CD14-positive monocyte (primary cell): ENCODE data around the gene KCNQ1OT1. TPM values are rescaled to one million over a fixed set of nuclear protein-coding genes. Genes with fewer than 3 reads are reported as not detected.

Source experiments
- DNase-seq, 3 donors: peaks; one replicate each; pipeline ENCODE4 v3.0.0-alpha.2; 2011 to 2022
- H2AFZ ChIP-seq: 2 replicates; pipeline ENCODE4 v1.6.0; 2012; ENCODE audit warnings: mild to moderate bottlenecking, low read depth, low read length, inconsistent platforms; ENCODE audit not compliant: insufficient read depth, poor library complexity, severe bottlenecking
- H3K27ac ChIP-seq, 2 donors: 1 replicate in 1 of 2; 2 replicates in 1 of 2; pipeline ENCODE4 v1.5.1; 2012 to 2013; ENCODE audit warnings: low read length in 2 of 2, control low read depth in 1 of 2, inconsistent platforms in 1 of 2, low read depth in 1 of 2, mild to moderate bottlenecking in 1 of 2
- H3K27me3 ChIP-seq, 2 donors: one replicate each; pipeline versions ENCODE4 v1.6.0 to v1.6.1; 2011 to 2013; ENCODE audit warnings: low read length in 2 of 2; ENCODE audit not compliant: control insufficient read depth in 2 of 2, insufficient read depth in 2 of 2
- H3K36me3 ChIP-seq, 2 donors: replicated peaks in 1 of 2; 1 replicate in 1 of 2; 2 replicates in 1 of 2; pipeline versions ENCODE4 v1.5.1 to v1.6.1; 2012 to 2013; ENCODE audit warnings: low read length in 2 of 2, control low read depth in 1 of 2, inconsistent platforms in 1 of 2, mild to moderate bottlenecking in 1 of 2; ENCODE audit not compliant: insufficient read depth in 2 of 2, control insufficient read depth in 1 of 2
- H3K4me1 ChIP-seq, 2 donors: 1 replicate in 1 of 2; 2 replicates in 1 of 2; pipeline versions ENCODE4 v1.5.1 to v1.6.1; 2012 to 2013; ENCODE audit warnings: low read length in 2 of 2, control low read depth in 1 of 2, inconsistent platforms in 1 of 2, mild to moderate bottlenecking in 1 of 2, moderate library complexity in 1 of 2; ENCODE audit not compliant: insufficient read depth in 2 of 2, control insufficient read depth in 1 of 2
- H3K4me2 ChIP-seq: replicated peaks from 2 replicates; pipeline ENCODE3; 2012; ENCODE audit warnings: low read length, moderate library complexity, mild to moderate bottlenecking; ENCODE audit not compliant: poor library complexity, severe bottlenecking; ENCODE audit errors: extremely low read depth
- H3K4me3 ChIP-seq, 3 experiments: fragments of 200-600 bp in 1 of 3; sonication (generic) in 1 of 3; replicated peaks in 1 of 3; 1 replicate in 2 of 3; 2 replicates in 1 of 3; pipeline ENCODE4 v1.5.1; 2011 to 2013; ENCODE audit warnings: low read length in 3 of 3, mild to moderate bottlenecking in 3 of 3, control low read depth in 2 of 3, low read depth in 2 of 3, inconsistent platforms in 1 of 3, moderate library complexity in 1 of 3
- H3K79me2 ChIP-seq: 2 replicates; pipeline ENCODE4 v1.6.0; 2012; ENCODE audit warnings: mild to moderate bottlenecking, control low read depth, inconsistent platforms, low read length, moderate library complexity; ENCODE audit not compliant: insufficient read depth
- H3K9ac ChIP-seq: 2 replicates; pipeline ENCODE4 v1.6.0; 2017; ENCODE audit warnings: low read length, mild to moderate bottlenecking; ENCODE audit not compliant: insufficient read depth, poor library complexity, severe bottlenecking
- H3K9me3 ChIP-seq, 2 donors: replicated peaks in 1 of 2; 1 replicate in 1 of 2; 2 replicates in 1 of 2; pipeline versions ENCODE4 v1.5.1 to v1.6.1; 2012 to 2013; ENCODE audit warnings: low read length in 2 of 2, control low read depth in 1 of 2; ENCODE audit not compliant: control insufficient read depth in 1 of 2, insufficient read depth in 1 of 2
- H4K20me1 ChIP-seq: 2 replicates; pipeline ENCODE4 v1.6.0; 2012; ENCODE audit warnings: mild to moderate bottlenecking, low read length, control low read depth, moderate library complexity; ENCODE audit not compliant: insufficient read depth
- H3K27ac Mint-ChIP-seq, 7 donors: one replicate each; pipeline ENCODE4 v1.8.0; 2020; ENCODE audit warnings: mild to moderate bottlenecking in 7 of 7, mixed read lengths in 7 of 7, moderate library complexity in 6 of 7, inconsistent platforms in 2 of 7
- H3K27me3 Mint-ChIP-seq, 3 donors: one replicate each; pipeline ENCODE4 v1.8.0; 2021 to 2022; ENCODE audit warnings: low read depth in 3 of 3, mild to moderate bottlenecking in 3 of 3, mixed read lengths in 3 of 3, moderate library complexity in 3 of 3, inconsistent platforms in 1 of 3
- H3K36me3 Mint-ChIP-seq, 2 donors: one replicate each; pipeline ENCODE4 v1.8.0; 2020; ENCODE audit warnings: mixed read lengths in 2 of 2, inconsistent platforms in 1 of 2, mild to moderate bottlenecking in 1 of 2
- H3K4me1 Mint-ChIP-seq: one replicate; pipeline ENCODE4 v1.8.0; 2020; ENCODE audit warnings: mild to moderate bottlenecking, mixed read lengths
- H3K4me3 Mint-ChIP-seq, 2 donors: one replicate each; pipeline ENCODE4 v1.8.0; 2020; ENCODE audit warnings: mild to moderate bottlenecking in 2 of 2, mixed read lengths in 2 of 2, moderate library complexity in 1 of 2
- H3K9me3 Mint-ChIP-seq, 7 donors: one replicate each; pipeline ENCODE4 v1.8.0; 2020 to 2022; ENCODE audit warnings: mixed read lengths in 7 of 7, mild to moderate bottlenecking in 6 of 7, moderate library complexity in 6 of 7, inconsistent platforms in 2 of 7
- WGBS: methylation state at CpG from one replicate; pipeline ENCODE4 v1.1.5; 2013; ENCODE audit warnings: missing lambda C conversion rate; ENCODE audit not compliant: insufficient coverage; 5-methylcytosine and 5-hydroxymethylcytosine counted together
- intact Hi-C, 2 donors: fragments of 100-400 bp; cut with micrococcal nuclease; formaldehyde crosslinking; loops; one replicate each; pipeline versions ENCODE4 v1.15.0 to v1.15.1; 2023
- polyA plus RNA-seq, 3 donors: library from polyadenylated mRNA; depleted of rRNA in 1 of 3; unstranded in 2 of 3; stranded (reverse) in 1 of 3; fragments of 300-500 nt in 2 of 3; fragments of >200 nt in 1 of 3; fragmentation: Illumina TruSeq in 2 of 3; gene quantifications; 1 replicate in 2 of 3; 2 replicates in 1 of 3; pipeline ENCODE4 v1.2.3, GENCODE V29; 2012 to 2021
- TF ChIP-seq, protein P1 (sequence below): fragments of 200-600 bp; IDR thresholded peaks from one replicate; pipeline ENCODE4 v1.8.0; 2022; ENCODE audit warnings: antibody characterized with exemption, mild to moderate bottlenecking

KCNQ1OT1 gene
- polyA plus RNA-seq, 3 donors, result 0.01 to 0.04 (median 0.03) TPM

DNA sequence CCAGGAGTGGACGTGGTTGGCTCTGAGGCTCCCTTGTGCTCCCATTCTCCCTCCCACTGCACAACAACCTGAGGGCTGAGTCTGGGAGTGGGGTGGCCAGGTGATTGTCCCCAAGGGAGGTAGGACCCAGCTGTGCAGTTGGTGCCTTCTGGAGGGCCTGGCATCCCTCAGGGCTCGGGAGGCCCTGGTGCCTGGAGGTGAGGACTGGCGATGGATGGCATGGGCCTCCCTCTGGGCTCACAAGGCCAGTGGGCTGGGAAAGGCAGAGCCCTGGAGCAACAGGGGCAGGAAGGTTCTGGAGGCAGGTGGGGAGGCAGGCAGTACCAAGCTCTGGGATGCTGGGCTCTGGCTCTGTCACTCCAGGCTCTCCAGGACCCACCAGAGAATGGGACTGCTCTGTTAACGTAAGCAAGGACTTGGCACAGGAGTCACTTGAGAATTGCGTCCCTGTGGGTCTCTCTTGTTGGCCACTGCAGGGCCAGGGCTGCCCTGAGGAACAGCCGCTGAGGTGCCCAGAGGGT is 114.2 kb downstream of the KCNQ1OT1 start:
- Mint-ChIP-seq H3K4me3 (no peak overlapping the region), H3K27ac (no peak overlapping the region), H3K36me3 (peaks cover 38 to 63% of the 10 kb centered on the region in 2 donors), H3K4me1 (no peaks in the 10 kb centered on the region), H3K27me3 (peaks cover 0 to 1% (median 0%) of the 10 kb centered on the region in 3 donors), H3K9me3 (peaks cover 0 to 1% (median 0%) of the 10 kb centered on the region in 7 donors)
- DNase-seq, result peak in 1 of 3 donors; percentile 1
- H2AFZ ChIP-seq, result no peak overlapping the region
- WGBS, result 100% methylated on average over 5 of the region's 6 CpGs
- TF ChIP-seq, protein P1, sequence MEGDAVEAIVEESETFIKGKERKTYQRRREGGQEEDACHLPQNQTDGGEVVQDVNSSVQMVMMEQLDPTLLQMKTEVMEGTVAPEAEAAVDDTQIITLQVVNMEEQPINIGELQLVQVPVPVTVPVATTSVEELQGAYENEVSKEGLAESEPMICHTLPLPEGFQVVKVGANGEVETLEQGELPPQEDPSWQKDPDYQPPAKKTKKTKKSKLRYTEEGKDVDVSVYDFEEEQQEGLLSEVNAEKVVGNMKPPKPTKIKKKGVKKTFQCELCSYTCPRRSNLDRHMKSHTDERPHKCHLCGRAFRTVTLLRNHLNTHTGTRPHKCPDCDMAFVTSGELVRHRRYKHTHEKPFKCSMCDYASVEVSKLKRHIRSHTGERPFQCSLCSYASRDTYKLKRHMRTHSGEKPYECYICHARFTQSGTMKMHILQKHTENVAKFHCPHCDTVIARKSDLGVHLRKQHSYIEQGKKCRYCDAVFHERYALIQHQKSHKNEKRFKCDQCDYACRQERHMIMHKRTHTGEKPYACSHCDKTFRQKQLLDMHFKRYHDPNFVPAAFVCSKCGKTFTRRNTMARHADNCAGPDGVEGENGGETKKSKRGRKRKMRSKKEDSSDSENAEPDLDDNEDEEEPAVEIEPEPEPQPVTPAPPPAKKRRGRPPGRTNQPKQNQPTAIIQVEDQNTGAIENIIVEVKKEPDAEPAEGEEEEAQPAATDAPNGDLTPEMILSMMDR, result no peak
- intact Hi-C loops, result no loop called here
- peaks cover 69 to 86% of the 10 kb centered on the region in 2 donors for H3K36me3 ChIP-seq
- no peak overlapping the region for H3K4me2 ChIP-seq
- no peak overlapping the region for H3K4me3 ChIP-seq
- no peak overlapping the region for H3K9ac ChIP-seq
- no peaks in the 10 kb centered on the region for H3K9me3 ChIP-seq
- no peaks in the 10 kb centered on the region for H3K79me2 ChIP-seq
- peaks cover 74% of the 10 kb centered on the region for H4K20me1 ChIP-seq
- no peak overlapping the region for H3K27ac ChIP-seq
- H3K4me1 ChIP-seq, result no peaks in the 10 kb centered on the region
- H3K27me3 ChIP-seq, result no peaks in the 10 kb centered on the region

DNA sequence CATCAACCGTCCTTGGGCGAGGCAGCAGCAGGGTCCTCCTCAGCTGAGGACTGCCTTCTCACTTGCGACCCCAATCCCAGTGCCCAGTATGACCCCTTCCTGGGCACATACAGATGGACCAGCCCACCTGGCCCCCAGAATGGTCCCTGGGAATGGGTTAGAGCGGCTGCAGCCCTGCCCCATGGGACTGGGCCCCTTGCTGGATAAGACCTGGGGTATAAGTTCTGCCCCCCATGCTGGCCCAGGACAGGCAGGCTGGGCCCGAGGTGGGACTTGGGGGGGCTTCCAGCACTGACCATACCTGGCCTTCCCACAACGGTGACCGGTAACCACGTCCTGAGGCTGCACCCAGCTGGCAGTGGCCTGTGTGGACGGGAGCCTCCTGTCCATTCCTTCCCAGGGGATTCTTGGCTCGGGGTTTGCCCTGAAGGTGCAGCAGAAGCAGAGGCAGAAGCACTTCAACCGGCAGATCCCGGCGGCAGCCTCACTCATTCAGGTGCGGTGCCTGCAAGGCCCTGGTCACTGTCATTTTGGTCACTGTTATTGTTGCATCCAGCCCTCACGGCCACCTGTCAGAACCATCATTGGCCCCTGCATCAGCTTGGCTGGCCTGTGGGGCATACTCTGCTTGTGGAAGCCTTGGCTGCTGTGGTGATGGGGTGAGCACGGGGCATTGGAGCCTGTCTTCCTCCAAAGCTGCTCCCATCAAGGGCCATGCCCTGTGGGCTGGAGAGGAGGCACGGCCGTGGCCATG is 114.8 kb downstream of the KCNQ1OT1 start:
- Histone ChIP-seq H3K9me3 (no peaks in the 10 kb centered on the region), H3K79me2 (no peaks in the 10 kb centered on the region), H4K20me1 (peaks cover 74% of the 10 kb centered on the region), H3K27ac (no peak overlapping the region), H3K9ac (no peak overlapping the region), H3K4me2 (no peak overlapping the region), H3K4me1 (no peaks in the 10 kb centered on the region), H3K36me3 (peaks cover 62 to 83% of the 10 kb centered on the region in 2 donors), H3K27me3 (no peaks in the 10 kb centered on the region), H2AFZ (no peak overlapping the region), H3K4me3 (no peak overlapping the region)
- TF ChIP-seq, protein P1, result no peak
- Mint-ChIP-seq H3K27ac (no peak overlapping the region), H3K4me3 (no peak overlapping the region), H3K36me3 (peaks cover 32 to 59% of the 10 kb centered on the region in 2 donors), H3K9me3 (no peaks in the 10 kb centered on the region), H3K4me1 (no peaks in the 10 kb centered on the region), H3K27me3 (no peaks in the 10 kb centered on the region)
- DNase-seq, result peak in 1 of 3 donors; percentile 0
- 96% methylated on average over 15 of the region's 18 CpGs for WGBS
- intact Hi-C loops, result no loop called here
